WTC11 (cell line): ENCODE results near the gene ETV6. TPM values are rescaled to one million over a fixed set of nuclear protein-coding genes. Genes with fewer than 3 reads are reported as not detected.

Source experiments
- ATAC-seq: fragments of 200-7000 bp; cut with Tn5 transposase; 2 replicates; pipeline ENCODE4 v1.10.0; 2021; ENCODE audit warnings: mild to moderate bottlenecking, moderate library complexity
- CTCF ChIA-PET: fragments of 300-600 bp; sonication (Branson Sonifier 250); formaldehyde crosslinking; loops from one replicate; lab custom pipeline; 2021; ENCODE audit warnings: antibody characterized with exemption; lab: Charles Lee
- POLR2A ChIA-PET: fragments of 350-600 bp; sonication (Branson Sonifier 250); formaldehyde crosslinking; loops from one replicate; lab custom pipeline; 2021; ENCODE audit warnings: antibody characterized with exemption; lab: Charles Lee
- DNase-seq: peaks from one replicate; pipeline ENCODE4 v3.0.0; 2021; ENCODE audit warnings: low spot score
- H3K27ac Mint-ChIP-seq: 2 replicates; pipeline ENCODE4 v1.8.0; 2021; ENCODE audit warnings: mixed read lengths
- H3K27me3 Mint-ChIP-seq: 2 replicates; pipeline ENCODE4 v1.8.0; 2021; ENCODE audit warnings: low read depth, mild to moderate bottlenecking, moderate library complexity, mixed read lengths
- H3K36me3 Mint-ChIP-seq: 2 replicates; pipeline ENCODE4 v1.8.0; 2021; ENCODE audit warnings: mixed read lengths
- H3K4me1 Mint-ChIP-seq: 2 replicates; pipeline ENCODE4 v1.8.0; 2022; ENCODE audit warnings: mixed read lengths
- H3K4me3 Mint-ChIP-seq: 2 replicates; pipeline ENCODE4 v1.8.0; 2021; ENCODE audit warnings: mild to moderate bottlenecking, moderate library complexity, mixed read lengths
- H3K9me3 Mint-ChIP-seq: 2 replicates; pipeline ENCODE4 v1.8.0; 2021; ENCODE audit warnings: mixed read lengths
- CBFB ChIP-seq: sonication (generic); formaldehyde crosslinking; IDR thresholded peaks from 2 replicates; pipeline ENCODE4 v1.8.1; 2022; ENCODE audit warnings: mild to moderate bottlenecking, low read depth, missing genetic modification reagents
- ELF4 ChIP-seq: sonication (generic); formaldehyde crosslinking; IDR thresholded peaks from 2 replicates; pipeline ENCODE4 v1.8.1; 2022; ENCODE audit warnings: low read depth, mild to moderate bottlenecking, moderate library complexity, missing genetic modification reagents
- IRF1 ChIP-seq: sonication (generic); formaldehyde crosslinking; IDR thresholded peaks from 2 replicates; pipeline ENCODE4 v1.8.0; 2023; ENCODE audit warnings: missing genetic modification reagents
- IRF2 ChIP-seq: sonication (generic); formaldehyde crosslinking; IDR thresholded peaks from 2 replicates; pipeline ENCODE4 v1.8.0; 2022; ENCODE audit warnings: low read depth, missing genetic modification reagents, borderline replicate concordance
- JAZF1 ChIP-seq: fragments of 250-450 bp; sonication (Bioruptor Pico); IDR thresholded peaks from 2 replicates; pipeline ENCODE4 v1.9.0; 2021; ENCODE audit warnings: moderate library complexity, mild to moderate bottlenecking, inconsistent platforms
- NFE2L1 ChIP-seq: sonication (generic); formaldehyde crosslinking; IDR thresholded peaks from 2 replicates; pipeline ENCODE4 v1.8.1; 2023; ENCODE audit warnings: missing genetic modification reagents
- OVOL2 ChIP-seq: fragments of 250-450 bp; sonication (Bioruptor Pico); IDR thresholded peaks from 2 replicates; pipeline ENCODE4 v1.9.0; 2021; ENCODE audit warnings: mild to moderate bottlenecking, borderline replicate concordance
- SP1 ChIP-seq: sonication (generic); formaldehyde crosslinking; conservative IDR thresholded peaks from 2 replicates; pipeline ENCODE4 v1.8.1; 2022; ENCODE audit warnings: missing genetic modification reagents
- TEAD4 ChIP-seq: sonication (generic); formaldehyde crosslinking; IDR thresholded peaks from 2 replicates; pipeline ENCODE4 v1.8.0; 2022; ENCODE audit warnings: mild to moderate bottlenecking, missing genetic modification reagents
- USF1 ChIP-seq: sonication (generic); formaldehyde crosslinking; IDR thresholded peaks from 2 replicates; pipeline ENCODE4 v1.8.0; 2022; ENCODE audit warnings: mild to moderate bottlenecking, missing genetic modification reagents
- ZBTB21 ChIP-seq: sonication (generic); formaldehyde crosslinking; IDR thresholded peaks from 2 replicates; pipeline ENCODE4 v1.8.1; 2023; ENCODE audit warnings: mild to moderate bottlenecking, missing genetic modification reagents, borderline replicate concordance
- ZBTB43 ChIP-seq: sonication (generic); formaldehyde crosslinking; IDR thresholded peaks from 2 replicates; pipeline ENCODE4 v1.8.1; 2023; ENCODE audit warnings: mild to moderate bottlenecking, missing genetic modification reagents
- ZNF263 ChIP-seq: sonication (generic); formaldehyde crosslinking; IDR thresholded peaks from 2 replicates; pipeline ENCODE4 v1.8.1; 2022; ENCODE audit warnings: low read depth, mild to moderate bottlenecking, moderate library complexity, missing genetic modification reagents
- total RNA-seq: library from RNA; stranded (reverse); gene quantifications from 3 replicates; pipeline ENCODE4 v1.2.3, GENCODE V29; 2021
- TF ChIP-seq, protein P1 (sequence below): sonication (generic); formaldehyde crosslinking; IDR thresholded peaks from 2 replicates; pipeline ENCODE4 v1.8.0; 2022; ENCODE audit warnings: mild to moderate bottlenecking, missing genetic modification reagents
- TF ChIP-seq, protein P2 (sequence below): sonication (generic); formaldehyde crosslinking; IDR thresholded peaks from 2 replicates; pipeline ENCODE4 v1.8.0; 2022; ENCODE audit warnings: missing genetic modification reagents
- TF ChIP-seq, protein P3 (sequence below): fragments of 250-450 bp; sonication (Bioruptor Pico); IDR thresholded peaks from 2 replicates; pipeline ENCODE4 v1.9.0; 2021; ENCODE audit warnings: moderate library complexity, mild to moderate bottlenecking, inconsistent platforms, borderline replicate concordance
- TF ChIP-seq, protein P4 (sequence below): sonication (generic); formaldehyde crosslinking; IDR thresholded peaks from 2 replicates; pipeline ENCODE4 v1.8.1; 2023; ENCODE audit warnings: mild to moderate bottlenecking, missing genetic modification reagents
- TF ChIP-seq, protein P5 (sequence below): fragments of 200-600 bp; IDR thresholded peaks from 2 replicates; pipeline ENCODE4 v1.8.0; 2022; ENCODE audit warnings: antibody characterized with exemption

Gene ETV6
- total RNA-seq, 1 experiment from 2014 or later: 23.5 TPM

DNA sequence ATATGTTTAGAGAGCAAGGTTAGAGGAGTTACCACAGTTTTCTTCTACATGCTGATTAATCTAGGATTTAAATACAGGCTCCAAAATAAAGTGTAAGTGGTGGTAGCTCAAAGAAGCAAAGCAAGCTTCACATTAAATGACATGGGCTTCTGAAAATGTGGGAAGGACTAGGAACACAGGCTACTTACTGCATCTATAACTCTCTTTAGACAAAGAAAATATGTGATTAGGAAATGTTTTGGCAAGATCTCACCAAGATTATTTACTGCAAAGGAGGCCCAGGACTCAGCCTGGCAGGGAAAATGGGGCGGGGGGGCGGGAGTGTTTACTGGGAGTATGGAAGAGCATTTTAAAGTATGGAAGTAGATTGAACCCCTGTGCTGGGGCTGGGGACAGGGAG lies 39.4 kb downstream of the ETV6 start (continued):
- TF ChIP-seq, protein P1, sequence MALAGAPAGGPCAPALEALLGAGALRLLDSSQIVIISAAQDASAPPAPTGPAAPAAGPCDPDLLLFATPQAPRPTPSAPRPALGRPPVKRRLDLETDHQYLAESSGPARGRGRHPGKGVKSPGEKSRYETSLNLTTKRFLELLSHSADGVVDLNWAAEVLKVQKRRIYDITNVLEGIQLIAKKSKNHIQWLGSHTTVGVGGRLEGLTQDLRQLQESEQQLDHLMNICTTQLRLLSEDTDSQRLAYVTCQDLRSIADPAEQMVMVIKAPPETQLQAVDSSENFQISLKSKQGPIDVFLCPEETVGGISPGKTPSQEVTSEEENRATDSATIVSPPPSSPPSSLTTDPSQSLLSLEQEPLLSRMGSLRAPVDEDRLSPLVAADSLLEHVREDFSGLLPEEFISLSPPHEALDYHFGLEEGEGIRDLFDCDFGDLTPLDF (CRISPR knock-in tag): no peak

- Mint-ChIP-seq H3K36me3 (no peaks in the 10 kb centered on the region), H3K27me3 (no peaks in the 10 kb centered on the region), H3K9me3 (no peaks in the 10 kb centered on the region), H3K27ac (no peak overlapping the region), H3K4me3 (no peak overlapping the region), H3K4me1 (peaks cover 34% of the 10 kb centered on the region)
- ATAC-seq: no peak
- ChIA-PET CTCF (interaction anchor here (3.1 kb wide), 1 partner anchor 344 kb away, joined by 9 read pairs; no protein-coding TSS in a partner anchor), POLR2A (no interaction called here)
- DNase-seq: no peak
- TF ChIP-seq, protein P2, sequence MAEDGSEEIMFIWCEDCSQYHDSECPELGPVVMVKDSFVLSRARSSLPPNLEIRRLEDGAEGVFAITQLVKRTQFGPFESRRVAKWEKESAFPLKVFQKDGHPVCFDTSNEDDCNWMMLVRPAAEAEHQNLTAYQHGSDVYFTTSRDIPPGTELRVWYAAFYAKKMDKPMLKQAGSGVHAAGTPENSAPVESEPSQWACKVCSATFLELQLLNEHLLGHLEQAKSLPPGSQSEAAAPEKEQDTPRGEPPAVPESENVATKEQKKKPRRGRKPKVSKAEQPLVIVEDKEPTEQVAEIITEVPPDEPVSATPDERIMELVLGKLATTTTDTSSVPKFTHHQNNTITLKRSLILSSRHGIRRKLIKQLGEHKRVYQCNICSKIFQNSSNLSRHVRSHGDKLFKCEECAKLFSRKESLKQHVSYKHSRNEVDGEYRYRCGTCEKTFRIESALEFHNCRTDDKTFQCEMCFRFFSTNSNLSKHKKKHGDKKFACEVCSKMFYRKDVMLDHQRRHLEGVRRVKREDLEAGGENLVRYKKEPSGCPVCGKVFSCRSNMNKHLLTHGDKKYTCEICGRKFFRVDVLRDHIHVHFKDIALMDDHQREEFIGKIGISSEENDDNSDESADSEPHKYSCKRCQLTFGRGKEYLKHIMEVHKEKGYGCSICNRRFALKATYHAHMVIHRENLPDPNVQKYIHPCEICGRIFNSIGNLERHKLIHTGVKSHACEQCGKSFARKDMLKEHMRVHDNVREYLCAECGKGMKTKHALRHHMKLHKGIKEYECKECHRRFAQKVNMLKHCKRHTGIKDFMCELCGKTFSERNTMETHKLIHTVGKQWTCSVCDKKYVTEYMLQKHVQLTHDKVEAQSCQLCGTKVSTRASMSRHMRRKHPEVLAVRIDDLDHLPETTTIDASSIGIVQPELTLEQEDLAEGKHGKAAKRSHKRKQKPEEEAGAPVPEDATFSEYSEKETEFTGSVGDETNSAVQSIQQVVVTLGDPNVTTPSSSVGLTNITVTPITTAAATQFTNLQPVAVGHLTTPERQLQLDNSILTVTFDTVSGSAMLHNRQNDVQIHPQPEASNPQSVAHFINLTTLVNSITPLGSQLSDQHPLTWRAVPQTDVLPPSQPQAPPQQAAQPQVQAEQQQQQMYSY: no peak
- TF ChIP-seq OVOL2 (CRISPR knock-in tag) (no peak), ZBTB43 (CRISPR knock-in tag) (no peak), IRF1 (CRISPR knock-in tag) (no peak), CBFB (CRISPR knock-in tag) (no peak), USF1 (CRISPR knock-in tag) (no peak), IRF2 (no peak)
- TF ChIP-seq, protein P3, sequence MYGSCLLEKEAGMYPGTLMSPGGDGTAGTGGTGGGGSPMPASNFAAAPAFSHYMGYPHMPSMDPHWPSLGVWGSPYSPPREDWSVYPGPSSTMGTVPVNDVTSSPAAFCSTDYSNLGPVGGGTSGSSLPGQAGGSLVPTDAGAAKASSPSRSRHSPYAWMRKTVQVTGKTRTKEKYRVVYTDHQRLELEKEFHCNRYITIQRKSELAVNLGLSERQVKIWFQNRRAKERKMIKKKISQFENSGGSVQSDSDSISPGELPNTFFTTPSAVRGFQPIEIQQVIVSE (CRISPR knock-in tag): no peak
Observed at GRCh38 chr12:11689591-11690186, 40.2 kb downstream of the ETV6 start.

- Mint-ChIP-seq H3K36me3 (no peaks in the 10 kb centered on the region), H3K27me3 (no peaks in the 10 kb centered on the region), H3K27ac (no peak overlapping the region), H3K4me1 (peaks cover 14% of the 10 kb centered on the region), H3K4me3 (no peak overlapping the region), H3K9me3 (no peaks in the 10 kb centered on the region)
- DNase-seq (no peak), ATAC-seq (no peak)
- CTCF ChIA-PET: no interaction called here
- POLR2A ChIA-PET: no interaction called here
- TF ChIP-seq SP1 (no peak), IRF2 (no peak), ZNF263 (CRISPR knock-in tag) (no peak), ZBTB21 (no peak), ELF4 (CRISPR knock-in tag) (no peak), NFE2L1 (CRISPR knock-in tag) (no peak), TEAD4 (CRISPR knock-in tag) (no peak), JAZF1 (no peak)
- TF ChIP-seq, protein P3 (CRISPR knock-in tag): no peak
- TF ChIP-seq, protein P4, sequence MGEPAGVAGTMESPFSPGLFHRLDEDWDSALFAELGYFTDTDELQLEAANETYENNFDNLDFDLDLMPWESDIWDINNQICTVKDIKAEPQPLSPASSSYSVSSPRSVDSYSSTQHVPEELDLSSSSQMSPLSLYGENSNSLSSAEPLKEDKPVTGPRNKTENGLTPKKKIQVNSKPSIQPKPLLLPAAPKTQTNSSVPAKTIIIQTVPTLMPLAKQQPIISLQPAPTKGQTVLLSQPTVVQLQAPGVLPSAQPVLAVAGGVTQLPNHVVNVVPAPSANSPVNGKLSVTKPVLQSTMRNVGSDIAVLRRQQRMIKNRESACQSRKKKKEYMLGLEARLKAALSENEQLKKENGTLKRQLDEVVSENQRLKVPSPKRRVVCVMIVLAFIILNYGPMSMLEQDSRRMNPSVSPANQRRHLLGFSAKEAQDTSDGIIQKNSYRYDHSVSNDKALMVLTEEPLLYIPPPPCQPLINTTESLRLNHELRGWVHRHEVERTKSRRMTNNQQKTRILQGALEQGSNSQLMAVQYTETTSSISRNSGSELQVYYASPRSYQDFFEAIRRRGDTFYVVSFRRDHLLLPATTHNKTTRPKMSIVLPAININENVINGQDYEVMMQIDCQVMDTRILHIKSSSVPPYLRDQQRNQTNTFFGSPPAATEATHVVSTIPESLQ (CRISPR knock-in tag): no peak
- TF ChIP-seq, protein P5, sequence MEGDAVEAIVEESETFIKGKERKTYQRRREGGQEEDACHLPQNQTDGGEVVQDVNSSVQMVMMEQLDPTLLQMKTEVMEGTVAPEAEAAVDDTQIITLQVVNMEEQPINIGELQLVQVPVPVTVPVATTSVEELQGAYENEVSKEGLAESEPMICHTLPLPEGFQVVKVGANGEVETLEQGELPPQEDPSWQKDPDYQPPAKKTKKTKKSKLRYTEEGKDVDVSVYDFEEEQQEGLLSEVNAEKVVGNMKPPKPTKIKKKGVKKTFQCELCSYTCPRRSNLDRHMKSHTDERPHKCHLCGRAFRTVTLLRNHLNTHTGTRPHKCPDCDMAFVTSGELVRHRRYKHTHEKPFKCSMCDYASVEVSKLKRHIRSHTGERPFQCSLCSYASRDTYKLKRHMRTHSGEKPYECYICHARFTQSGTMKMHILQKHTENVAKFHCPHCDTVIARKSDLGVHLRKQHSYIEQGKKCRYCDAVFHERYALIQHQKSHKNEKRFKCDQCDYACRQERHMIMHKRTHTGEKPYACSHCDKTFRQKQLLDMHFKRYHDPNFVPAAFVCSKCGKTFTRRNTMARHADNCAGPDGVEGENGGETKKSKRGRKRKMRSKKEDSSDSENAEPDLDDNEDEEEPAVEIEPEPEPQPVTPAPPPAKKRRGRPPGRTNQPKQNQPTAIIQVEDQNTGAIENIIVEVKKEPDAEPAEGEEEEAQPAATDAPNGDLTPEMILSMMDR: no peak
Observed at GRCh38 chr12:11693067-11693466, 43.6 kb downstream of the ETV6 start.
